GM12892 (cell line): ENCODE results near the gene FFAR2.

Experiments used
- POLR2A ChIP-seq: IDR thresholded peaks from 2 replicates; pipeline ENCODE4 v1.6.1; 2011; ENCODE audit warnings: low read depth, low read length, control low read depth
- POLR2AphosphoS5 ChIP-seq: IDR thresholded peaks from 2 replicates; pipeline ENCODE4 v1.6.1; 2011; ENCODE audit warnings: low read depth, low read length, control low read depth
- TAF1 ChIP-seq: IDR thresholded peaks from 2 replicates; pipeline ENCODE4 v1.6.1; 2011; ENCODE audit warnings: low read depth, mild to moderate bottlenecking, control low read depth, low read length, borderline replicate concordance

DNA sequence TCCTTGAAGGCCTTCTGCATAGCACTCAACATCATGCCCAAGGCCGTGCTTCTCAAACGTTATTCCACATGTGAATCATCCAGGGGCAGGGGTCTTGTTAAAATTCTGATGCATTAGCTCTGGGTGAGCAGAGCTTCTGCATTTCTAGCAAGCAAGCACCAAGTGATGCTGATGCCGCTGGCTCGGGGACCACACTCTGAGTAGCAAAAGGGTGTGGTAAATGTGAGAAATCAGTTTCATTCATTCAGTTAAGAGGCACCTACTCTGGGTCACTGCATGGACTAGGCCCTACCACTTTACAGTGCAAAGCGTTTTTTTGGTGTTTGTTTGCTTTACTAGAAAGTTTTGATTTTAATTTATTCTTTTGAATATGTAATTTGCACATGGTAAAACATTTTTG is 35.0 kb downstream of the FFAR2 start:
- TF ChIP-seq POLR2A (no peak), POLR2AphosphoS5 (no peak), TAF1 (no peak)
